ENCODE results near the gene DR1. TPM values are rescaled to one million over a fixed set of nuclear protein-coding genes. Genes with fewer than 3 reads are reported as not detected.

Gene DR1
- total and polyA plus RNA-seq, 2 of the 8 experiments (the other 6 are each of a cell fraction or from before 2014, with no cell fraction given): 13.1 to 62.3 TPM

- TF ChIP-seq CHD2 (IDR thresholded peaks at IDR 0.05; ENCODE audit: low read length): no peak
- no peak for TF ChIP-seq SIRT6 (IDR thresholded peaks at IDR 0.05; ENCODE audit: low read length)
- TF ChIP-seq HDAC6 (IDR thresholded peaks at IDR 0.05; ENCODE audit: low read depth, low read length): no peak
Measured at GRCh38 chr1:93369734-93370133, 24.0 kb downstream of the DR1 start (continued).
